ENCODE data around the gene TRIM2. TPM values are rescaled to one million over a fixed set of nuclear protein-coding genes. Genes with fewer than 3 reads are reported as not detected.
A peak's percentile ranks its signal among the peaks of the same experiment; 100 is the strongest.

Gene TRIM2
- total and polyA plus RNA-seq, 10 of the 15 experiments (the other 5 are each of a cell fraction or from before 2014, with no cell fraction given) = 0.06 to 0.19 (median 0.15) TPM; not detected in 3

GRCh38 chr4:153283260-153283659, 79.0 kb downstream of the TRIM2 start:
- SMC1A ChIA-PET (ENCODE audit: uncharacterized antibody, unreplicated experiment) = no interaction called here
- RAD21 ChIA-PET (ENCODE audit: unreplicated experiment) = no interaction called here
- H3K79me2 ChIP-seq (ENCODE audit: control insufficient read depth, insufficient read depth, low read length) = no peaks in the 10 kb centered on the region
- intact Hi-C loops (cut with micrococcal nuclease; ENCODE audit: unreplicated experiment) = no loop called here
- TF ChIP-seq SRF (IDR thresholded peaks at IDR 0.05; ENCODE audit: low read depth in 2 of 2, low read length in 2 of 2) (no peak), RFX5 (IDR thresholded peaks at IDR 0.05; ENCODE audit: low read depth, low read length) (no peak), E2F8 (IDR thresholded peaks at IDR 0.05; ENCODE audit: low read depth, partially characterized antibody) (no peak)
- no peaks in the 10 kb centered on the region for H3K4me1 ChIP-seq (ENCODE audit: control insufficient read depth, insufficient read depth, low read length)
- 95% methylated on average over 3 of the region's 3 CpGs for WGBS (ENCODE audit: insufficient coverage, insufficient replicate concordance, low lambda C conversion rate, missing lambda C conversion rate)
- POLR2A ChIA-PET = no interaction called here
- H3K9me3 ChIP-seq (replicated peaks; ENCODE audit: control insufficient read depth, insufficient read depth, low read length) = no peaks in the 10 kb centered on the region
- CTCF ChIA-PET = no interaction called here
- no TSS peak for BruUV-seq (replicated peaks)
- in situ Hi-C loops (cut with MboI) = no loop called here
- no peaks in the 10 kb centered on the region for H4K20me1 ChIP-seq (ENCODE audit: control insufficient read depth, insufficient read depth)
- H2AFZ ChIP-seq (ENCODE audit: control insufficient read depth, low read depth, low read length) = no peak overlapping the region
- H3K4me3 ChIP-seq = no peak overlapping the region
- no peak overlapping the region for H3K4me2 ChIP-seq (ENCODE audit: control insufficient read depth, insufficient read depth)
- H3K27me3 ChIP-seq (replicated peaks in 1 of 2; ENCODE audit: control insufficient read depth in 2 of 2, insufficient read depth in 2 of 2, low read length in 1 of 2) = no peaks in the 10 kb centered on the region
- FAIRE-seq (no peak), ATAC-seq (no peak), DNase-seq (ENCODE audit: low read depth, low spot score) (no peak)
- no peaks in the 10 kb centered on the region for H3K36me3 ChIP-seq (ENCODE audit: control insufficient read depth in 2 of 2, insufficient read depth in 2 of 2, low read length in 1 of 2)
- no peak overlapping the region for H3K27ac ChIP-seq (ENCODE audit: control insufficient read depth, insufficient read depth)
- H3K9ac ChIP-seq (ENCODE audit: control insufficient read depth, insufficient read depth, low read length) = no peak overlapping the region

GRCh38 chr4:153290134-153290533, 85.9 kb downstream of the TRIM2 start:
- in situ Hi-C loops (cut with MboI) = no loop called here
- FAIRE-seq = no peak

More at GRCh38 chr4:153290134-153290533, 85.9 kb downstream of the TRIM2 start:
- H3K9me3 ChIP-seq (replicated peaks; ENCODE audit: control insufficient read depth, insufficient read depth, low read length) = no peaks in the 10 kb centered on the region
- TF ChIP-seq RAD21 (IDR thresholded peaks at IDR 0.05; ENCODE audit: insufficient read depth, low read depth, low read length) = peak; percentile 15; the same call in 1 of the 2 replicates
- no peak for TF ChIP-seq SPI1 (IDR thresholded peaks at IDR 0.05; ENCODE audit: borderline replicate concordance, insufficient read depth, low read depth, low read length)
- H3K27me3 ChIP-seq (replicated peaks in 1 of 2; ENCODE audit: control insufficient read depth in 2 of 2, insufficient read depth in 2 of 2, low read length in 1 of 2) = no peaks in the 10 kb centered on the region
- no peaks in the 10 kb centered on the region for H4K20me1 ChIP-seq (ENCODE audit: control insufficient read depth, insufficient read depth)
- no peak overlapping the region for H3K4me3 ChIP-seq
- no peak for DNase-seq (ENCODE audit: low read depth, low spot score)
- intact Hi-C loops (cut with micrococcal nuclease; ENCODE audit: unreplicated experiment) = no loop called here
- H3K79me2 ChIP-seq (ENCODE audit: control insufficient read depth, insufficient read depth, low read length) = no peaks in the 10 kb centered on the region
- ATAC-seq = no peak
- no peak overlapping the region for H3K9ac ChIP-seq (ENCODE audit: control insufficient read depth, insufficient read depth, low read length)
- ChIA-PET POLR2A (no interaction called here), SMC1A (ENCODE audit: uncharacterized antibody, unreplicated experiment) (interaction anchor here (1.0 to 2.0 kb wide), 3 partner anchors 9 to 206 kb away, joined by 3 to 7 read pairs (median 4); no protein-coding TSS in a partner anchor), CTCF (interaction anchor here (1.0 kb wide), 1 partner anchor 145 kb away, joined by 3 read pairs; no protein-coding TSS in a partner anchor), RAD21 (ENCODE audit: unreplicated experiment) (interaction anchor here (1.0 kb wide), 1 partner anchor 162 kb away, joined by 3 read pairs; no protein-coding TSS in a partner anchor)
- no peak overlapping the region for H3K4me2 ChIP-seq (ENCODE audit: control insufficient read depth, insufficient read depth)
- no TSS peak for BruUV-seq (replicated peaks)
- WGBS (ENCODE audit: insufficient coverage, insufficient replicate concordance, low lambda C conversion rate, missing lambda C conversion rate) = 77% methylated on average over 3 of the region's 3 CpGs
- no peak overlapping the region for H3K27ac ChIP-seq (ENCODE audit: control insufficient read depth, insufficient read depth)
- no peaks in the 10 kb centered on the region for H3K36me3 ChIP-seq (ENCODE audit: control insufficient read depth in 2 of 2, insufficient read depth in 2 of 2, low read length in 1 of 2)
- no peak overlapping the region for H2AFZ ChIP-seq (ENCODE audit: control insufficient read depth, low read depth, low read length)
- H3K4me1 ChIP-seq (ENCODE audit: control insufficient read depth, insufficient read depth, low read length) = no peaks in the 10 kb centered on the region
